ENCODE results near the gene TASP1. TPM values are rescaled to one million over a fixed set of nuclear protein-coding genes. Genes with fewer than 3 reads are reported as not detected.
"Not testable (repeated sequence)": the region's sequence is repeated elsewhere in the genome, so short reads cannot be mapped to it uniquely, and the experiment has no call there.

Gene TASP1
- total RNA-seq, 2 experiments from 2014 or later: 9.9 to 10.7 TPM

DNA sequence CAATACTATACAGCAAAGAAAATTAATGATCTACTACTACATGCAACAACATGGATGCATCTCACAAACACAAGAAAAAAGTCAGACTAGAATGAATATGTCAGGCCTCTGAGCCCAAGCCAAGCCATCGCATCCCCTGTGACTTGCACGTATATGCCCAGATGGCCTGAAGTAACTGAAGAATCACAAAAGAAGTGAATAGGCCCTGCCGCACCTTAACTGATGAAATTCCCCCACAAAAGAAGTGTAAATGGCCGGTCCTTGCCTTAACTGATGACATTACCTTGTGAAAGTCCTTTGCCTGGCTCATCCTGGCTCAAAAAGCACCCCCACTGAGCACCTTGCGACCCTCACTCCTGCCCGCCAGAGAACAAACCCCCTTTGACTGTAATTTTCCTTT is 280.9 kb downstream of the TASP1 start:
- H3K36me3 Mint-ChIP-seq; ATAC-seq (ENCODE audit: low read depth); DNase-seq; H3K4me1 Mint-ChIP-seq; H3K4me3 Mint-ChIP-seq; H3K27ac Mint-ChIP-seq; H3K9me3 Mint-ChIP-seq; POLR2A ChIA-PET; H3K27me3 Mint-ChIP-seq: not testable (repeated sequence)

DNA sequence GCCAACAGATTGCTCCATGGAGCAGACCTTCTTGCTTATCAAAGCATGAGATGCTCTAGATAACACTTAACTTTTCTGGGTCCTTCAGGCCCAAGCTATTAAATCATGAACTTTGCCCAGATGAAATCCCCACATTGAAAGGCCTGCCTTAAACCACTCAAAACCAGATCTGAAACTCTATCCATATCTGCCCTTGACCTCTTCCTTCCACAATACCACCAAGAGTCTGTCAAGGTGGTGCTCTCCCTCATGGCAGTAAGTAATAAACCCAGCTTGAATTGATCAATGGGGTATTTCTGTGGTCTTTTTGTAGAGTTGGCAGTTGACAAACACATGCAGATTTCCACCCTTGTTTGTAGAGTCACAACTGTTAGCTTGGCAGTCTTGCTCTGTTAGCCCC is 282.1 kb downstream of the TASP1 start:
- POLR2A ChIA-PET: no interaction called here
- H3K27ac Mint-ChIP-seq: no peak overlapping the region

DNA sequence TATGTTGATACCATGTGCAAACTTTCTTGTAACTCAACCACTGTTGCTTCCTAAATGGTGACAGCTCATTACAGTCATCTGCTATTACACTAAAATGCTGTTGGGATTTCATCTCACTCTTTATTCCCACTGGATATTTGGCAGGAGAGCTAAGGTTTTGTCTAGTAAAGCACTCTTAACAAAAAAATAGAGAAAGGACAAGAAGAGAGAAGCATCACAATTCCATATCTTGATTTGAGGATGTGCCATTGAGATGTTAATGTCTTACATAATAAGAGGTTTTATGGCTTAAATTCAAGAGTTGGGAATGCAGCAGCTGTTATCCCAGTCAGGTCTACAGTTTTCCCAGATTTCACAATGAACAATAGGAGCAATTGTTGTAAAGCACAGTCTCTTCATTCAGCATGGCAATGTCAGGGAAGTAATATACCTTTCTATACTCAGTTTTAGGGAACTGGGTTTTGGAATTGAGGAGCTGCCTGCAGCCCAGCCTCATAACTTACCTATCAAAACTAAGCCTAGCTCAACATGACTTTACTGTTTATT is 282.7 kb downstream of the TASP1 start:
- H3K9me3 Mint-ChIP-seq: peaks cover 2% of the 10 kb centered on the region
- H3K27me3 Mint-ChIP-seq: peaks cover 9% of the 10 kb centered on the region
- H3K27ac Mint-ChIP-seq: no peak overlapping the region
- H3K4me1 Mint-ChIP-seq: no peaks in the 10 kb centered on the region
- DNase-seq: no peak
- H3K36me3 Mint-ChIP-seq: no peaks in the 10 kb centered on the region
- ATAC-seq (ENCODE audit: low read depth): no peak
- H3K4me3 Mint-ChIP-seq: no peak overlapping the region
- POLR2A ChIA-PET: no interaction called here

More for the DNA sequence above, 282.1 kb downstream of the TASP1 start:
- no peaks in the 10 kb centered on the region for H3K4me1 Mint-ChIP-seq
- peaks cover 9% of the 10 kb centered on the region for H3K27me3 Mint-ChIP-seq
- ATAC-seq (ENCODE audit: low read depth): no peak
- peaks cover 2% of the 10 kb centered on the region for H3K9me3 Mint-ChIP-seq
- H3K4me3 Mint-ChIP-seq: no peak overlapping the region
- H3K36me3 Mint-ChIP-seq: no peaks in the 10 kb centered on the region
- no peak for DNase-seq

DNA sequence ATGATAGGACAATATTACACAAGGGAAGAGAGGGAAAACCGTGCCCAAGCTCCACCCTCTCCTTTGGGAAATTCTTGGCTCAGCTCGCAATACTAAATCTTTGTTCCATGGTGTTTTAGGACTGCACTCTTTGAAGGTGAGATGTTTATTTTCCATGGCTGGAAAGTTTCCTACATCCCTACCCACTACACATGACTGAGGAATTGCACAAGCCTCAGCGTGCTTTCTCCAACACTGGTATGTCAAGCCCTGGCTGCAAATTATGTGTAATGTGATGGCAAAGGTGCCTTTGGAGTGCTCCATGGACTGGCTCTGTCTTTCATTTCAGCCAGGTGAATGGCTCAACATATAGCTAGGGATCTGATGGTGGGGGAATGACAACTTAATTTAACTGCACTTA is 283.3 kb downstream of the TASP1 start:
- H3K27me3 Mint-ChIP-seq: peaks cover 9% of the 10 kb centered on the region
- ATAC-seq (ENCODE audit: low read depth): no peak
- DNase-seq: no peak
- no peaks in the 10 kb centered on the region for H3K4me1 Mint-ChIP-seq
- H3K4me3 Mint-ChIP-seq: no peak overlapping the region
- H3K9me3 Mint-ChIP-seq: no peaks in the 10 kb centered on the region
- H3K27ac Mint-ChIP-seq: no peak overlapping the region
- POLR2A ChIA-PET: no interaction called here
- H3K36me3 Mint-ChIP-seq: no peaks in the 10 kb centered on the region

DNA sequence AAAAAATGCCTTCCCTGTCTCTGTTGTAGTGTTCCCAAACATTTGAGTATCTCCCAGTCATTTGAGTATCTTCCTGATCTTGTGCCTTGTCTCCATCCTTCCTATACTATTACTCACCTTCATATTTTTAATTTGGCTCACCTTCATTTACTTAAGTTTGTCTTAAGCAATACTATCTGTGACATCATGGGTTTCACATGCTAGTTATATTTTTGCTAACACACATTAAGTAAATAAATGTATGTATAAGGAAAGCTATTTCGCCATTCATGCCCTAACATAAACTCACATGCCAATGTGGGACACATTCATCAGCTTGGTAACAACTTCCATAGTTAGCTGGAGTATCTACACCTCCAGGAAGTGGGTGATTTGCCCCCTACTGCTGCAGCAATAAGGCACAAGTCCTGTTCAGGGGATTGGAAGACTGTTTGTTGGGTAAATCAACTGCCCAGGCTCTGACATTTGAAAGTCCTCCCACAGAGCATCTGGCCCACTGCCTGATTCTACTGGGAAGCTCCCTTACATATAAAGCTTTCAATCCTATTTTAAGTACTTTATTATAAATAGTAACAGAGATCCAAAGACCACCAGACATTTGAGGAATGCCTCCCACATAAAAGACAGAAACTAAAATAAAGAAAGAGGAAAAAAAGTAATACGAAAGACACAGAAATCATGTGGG is 285.3 kb downstream of the TASP1 start:
- POLR2A ChIA-PET: no interaction called here
- Mint-ChIP-seq H3K9me3 (no peaks in the 10 kb centered on the region), H3K4me1 (no peaks in the 10 kb centered on the region), H3K27ac (no peak overlapping the region), H3K27me3 (peaks cover 9% of the 10 kb centered on the region), H3K4me3 (no peak overlapping the region), H3K36me3 (no peaks in the 10 kb centered on the region)
- ATAC-seq (ENCODE audit: low read depth) (no peak), DNase-seq (no peak)

DNA sequence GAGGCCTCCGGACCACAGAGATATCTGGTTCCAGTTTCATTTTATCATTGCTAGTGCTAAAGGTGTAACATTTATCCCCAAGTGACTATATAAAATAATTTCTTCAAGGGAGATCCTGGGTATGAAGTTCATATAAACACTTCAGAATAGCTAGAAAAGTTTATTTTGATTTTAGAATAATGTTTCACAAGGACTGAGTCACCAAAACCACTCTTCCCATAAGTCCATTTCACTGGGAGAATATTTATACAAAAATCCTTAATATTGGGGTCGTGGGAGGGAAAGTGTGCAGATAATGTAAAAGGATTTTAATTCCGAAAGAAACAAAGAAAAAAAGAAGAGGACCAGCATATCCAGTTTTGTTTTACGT is 289.5 kb downstream of the TASP1 start:
- no peaks in the 10 kb centered on the region for H3K9me3 Mint-ChIP-seq
- POLR2A ChIA-PET: no interaction called here
- no peaks in the 10 kb centered on the region for H3K27me3 Mint-ChIP-seq
- no peak overlapping the region for H3K27ac Mint-ChIP-seq
- ATAC-seq (ENCODE audit: low read depth) (no peak), DNase-seq (no peak)
- H3K4me3 Mint-ChIP-seq: no peak overlapping the region
- H3K36me3 Mint-ChIP-seq: no peaks in the 10 kb centered on the region
- no peaks in the 10 kb centered on the region for H3K4me1 Mint-ChIP-seq

DNA sequence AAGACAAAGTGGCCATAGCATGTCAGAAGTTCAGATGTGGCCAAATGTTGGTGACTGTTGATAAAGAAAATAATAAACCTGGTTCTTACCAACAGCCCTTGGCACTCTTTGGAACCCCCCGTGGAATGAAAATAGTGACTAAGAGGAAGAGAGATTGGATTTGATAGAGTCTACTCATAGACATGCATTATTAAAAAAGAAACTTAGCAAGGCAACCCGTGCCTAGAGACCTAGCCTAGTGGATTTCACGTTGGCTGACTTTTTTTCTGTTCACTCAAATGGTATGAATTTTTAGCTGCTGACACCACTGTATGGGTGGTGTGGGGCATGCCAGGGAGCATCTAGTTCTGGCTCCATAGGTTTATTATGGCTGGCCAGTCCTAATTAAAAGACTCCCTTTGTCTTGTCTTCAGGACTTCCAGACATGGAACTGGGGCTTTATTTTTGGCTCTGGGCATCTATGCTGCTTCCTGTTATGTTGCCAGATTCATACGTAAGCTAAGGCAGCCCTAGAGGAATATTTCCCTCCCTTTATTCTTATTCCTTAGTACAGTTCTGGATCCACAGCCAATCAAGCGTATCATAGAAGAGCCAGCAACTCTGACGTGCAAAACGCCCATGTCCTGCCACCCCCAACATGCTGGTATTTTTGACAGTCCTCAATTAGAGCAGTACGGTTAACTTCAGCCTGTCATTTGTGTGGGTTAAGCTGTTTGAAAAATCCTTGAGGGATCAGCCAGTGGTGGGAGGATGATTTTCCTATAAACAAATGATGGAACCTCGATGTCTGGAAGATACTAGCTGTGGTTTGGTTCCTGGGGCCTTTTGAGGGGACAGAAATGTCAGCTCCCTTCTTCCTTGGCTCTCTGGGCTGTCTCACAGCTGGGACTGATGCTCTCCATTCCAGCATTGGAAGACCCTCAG is 290.2 kb downstream of the TASP1 start:
- H3K4me1 Mint-ChIP-seq: no peaks in the 10 kb centered on the region
- no peaks in the 10 kb centered on the region for H3K27me3 Mint-ChIP-seq
- ATAC-seq (ENCODE audit: low read depth): no peak
- POLR2A ChIA-PET: no interaction called here
- H3K27ac Mint-ChIP-seq: no peak overlapping the region
- H3K4me3 Mint-ChIP-seq: no peak overlapping the region
- no peaks in the 10 kb centered on the region for H3K36me3 Mint-ChIP-seq
- peaks cover 4% of the 10 kb centered on the region for H3K9me3 Mint-ChIP-seq
- no peak for DNase-seq

DNA sequence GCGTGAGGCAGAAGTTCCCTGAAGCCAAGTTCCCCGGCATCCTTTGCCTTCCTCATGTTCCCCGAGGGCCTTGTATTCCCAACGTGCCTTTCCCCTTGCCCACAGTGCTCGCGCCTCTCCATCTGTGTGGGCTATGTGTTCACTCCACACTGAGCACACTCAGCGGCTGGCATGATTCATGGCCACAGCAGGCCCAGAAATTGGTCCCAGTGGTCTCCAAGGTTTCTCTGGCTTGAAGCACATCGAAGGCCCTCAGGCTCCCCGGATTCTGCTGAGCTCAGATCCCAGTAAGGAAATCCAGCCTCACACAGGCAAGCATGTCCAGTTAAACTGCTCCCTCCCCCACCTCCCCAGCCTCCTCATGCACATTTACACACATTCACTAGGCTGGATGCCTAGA is 294.1 kb downstream of the TASP1 start:
- H3K9me3 Mint-ChIP-seq: peaks cover 4% of the 10 kb centered on the region
- no peak for ATAC-seq (ENCODE audit: low read depth)

DNA sequence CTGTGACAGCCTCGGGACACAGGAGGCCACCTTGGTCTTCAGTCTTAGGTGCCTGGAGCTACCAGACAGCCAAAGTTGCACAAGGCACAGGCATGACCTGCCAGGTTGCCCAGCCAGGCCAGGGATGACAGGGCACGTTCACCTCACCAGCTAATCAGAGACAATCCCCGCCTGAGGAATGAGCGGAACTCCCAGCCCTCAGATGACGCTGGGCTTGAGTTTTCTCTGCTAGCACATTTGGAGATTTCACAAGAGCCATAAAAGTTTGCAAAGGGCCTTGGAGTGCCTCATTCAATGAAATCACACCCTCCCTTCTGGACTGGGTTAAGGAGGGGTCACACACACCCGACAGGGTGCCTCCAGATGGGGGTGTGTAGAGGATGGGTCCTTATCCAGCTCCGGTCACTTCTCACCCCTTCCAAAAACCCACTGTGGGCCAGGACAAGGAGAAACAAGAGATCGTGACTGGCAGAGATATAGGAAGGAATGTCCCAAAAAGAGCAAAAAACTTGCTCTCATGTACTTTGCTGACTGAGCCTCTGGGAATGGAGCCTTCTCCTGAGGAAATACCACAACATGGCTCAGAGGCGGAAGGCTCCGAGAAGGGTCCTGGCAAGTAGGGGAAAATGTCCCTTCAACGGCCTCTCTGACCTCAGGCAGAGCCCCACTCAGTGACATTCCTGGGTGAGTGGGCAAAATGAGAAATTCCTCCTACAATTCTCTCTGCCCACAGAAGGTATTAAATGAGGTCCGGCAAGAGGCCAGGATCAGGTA is 296.1 kb downstream of the TASP1 start:
- Mint-ChIP-seq H3K9me3 (peaks cover 6% of the 10 kb centered on the region), H3K27me3 (no peaks in the 10 kb centered on the region), H3K4me3 (no peak overlapping the region), H3K27ac (no peak overlapping the region), H3K36me3 (no peaks in the 10 kb centered on the region), H3K4me1 (peaks cover 3% of the 10 kb centered on the region)
- ATAC-seq (ENCODE audit: low read depth) (no peak), DNase-seq (no peak)
- POLR2A ChIA-PET: no interaction called here

More for the DNA sequence above, 294.1 kb downstream of the TASP1 start:
- POLR2A ChIA-PET: no interaction called here
- no peak for DNase-seq
- H3K27ac Mint-ChIP-seq: no peak overlapping the region
- H3K27me3 Mint-ChIP-seq: no peaks in the 10 kb centered on the region
- no peaks in the 10 kb centered on the region for H3K4me1 Mint-ChIP-seq
- no peak overlapping the region for H3K4me3 Mint-ChIP-seq
- H3K36me3 Mint-ChIP-seq: no peaks in the 10 kb centered on the region

DNA sequence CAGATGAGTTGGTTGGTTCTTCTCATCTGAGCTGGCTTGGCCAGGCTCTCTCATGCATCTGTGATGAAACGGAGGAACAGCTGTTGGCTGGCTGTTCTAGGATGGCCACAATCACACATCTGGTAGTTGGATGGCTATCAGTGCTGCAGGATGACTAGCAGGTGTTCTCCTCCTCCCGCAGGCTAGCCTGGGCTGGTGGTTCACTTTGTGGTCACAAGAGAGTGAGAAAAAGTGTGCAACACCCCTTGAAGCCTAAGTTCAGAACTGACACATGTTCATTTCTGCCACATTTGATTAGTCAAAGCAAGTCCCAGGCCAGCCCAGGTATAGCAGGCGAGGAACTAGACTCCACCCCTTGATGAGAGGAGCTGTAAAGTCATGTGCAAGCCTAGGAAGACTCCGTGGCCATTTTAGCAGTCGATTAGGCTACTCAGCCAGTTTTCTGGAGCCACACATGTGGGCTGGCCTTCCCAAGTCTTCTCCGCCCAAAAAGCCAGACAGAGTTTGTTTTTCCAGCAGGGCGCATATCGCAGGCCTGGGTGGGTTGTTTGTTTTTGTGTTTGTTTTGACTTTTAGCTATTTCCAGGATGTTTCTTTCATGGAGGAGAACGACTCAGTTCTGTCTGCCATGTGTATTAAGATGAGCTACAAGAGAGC is 296.9 kb downstream of the TASP1 start:
- peaks cover 6% of the 10 kb centered on the region for H3K9me3 Mint-ChIP-seq
- H3K4me1 Mint-ChIP-seq: peaks cover 3% of the 10 kb centered on the region
- no peaks in the 10 kb centered on the region for H3K27me3 Mint-ChIP-seq
- H3K36me3 Mint-ChIP-seq: no peaks in the 10 kb centered on the region
- ATAC-seq (ENCODE audit: low read depth) (no peak), DNase-seq (no peak)
- H3K4me3 Mint-ChIP-seq: no peak overlapping the region
- POLR2A ChIA-PET: no interaction called here
- no peak overlapping the region for H3K27ac Mint-ChIP-seq

DNA sequence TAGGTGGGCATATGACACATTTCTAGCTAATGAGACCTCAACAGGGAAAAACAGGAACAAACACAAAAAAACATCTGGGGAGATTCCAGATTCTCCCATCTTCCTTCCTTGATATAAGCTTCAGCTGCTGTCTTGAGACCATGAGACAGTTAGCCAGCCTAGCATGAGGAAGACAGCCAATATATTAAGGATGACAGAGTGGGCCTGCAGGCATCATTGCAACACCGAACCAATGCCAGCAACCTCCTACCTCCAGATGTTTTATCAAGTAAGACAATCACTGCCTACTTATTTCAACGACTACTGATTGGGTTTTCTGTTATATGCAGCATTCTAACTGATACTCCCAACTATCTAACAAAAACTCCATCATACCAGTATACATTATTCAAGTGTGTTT is 298.6 kb downstream of the TASP1 start:
- Mint-ChIP-seq H3K4me3 (no peak overlapping the region), H3K27me3 (no peaks in the 10 kb centered on the region), H3K27ac (no peak overlapping the region), H3K36me3 (peaks cover 1% of the 10 kb centered on the region), H3K4me1 (peaks cover 3% of the 10 kb centered on the region), H3K9me3 (peaks cover 7% of the 10 kb centered on the region)
- ATAC-seq (ENCODE audit: low read depth) (no peak), DNase-seq (no peak)
- POLR2A ChIA-PET: no interaction called here

Data from activated naive CD8-positive, alpha-beta T cell treated with anti-CD3 and anti-CD28 coated beads, Interleukin-2, amount 10 ng/mL, durations not matched to agents 7 days and 5 days (primary cell).